PC-3 (cell line): ENCODE data around the gene CACNA1C. TPM values are rescaled to one million over a fixed set of nuclear protein-coding genes. Genes with fewer than 3 reads are reported as not detected.

ENCODE experiments used
- ATAC-seq: fragments of 200-7000 bp; cut with Tn5 transposase; 2 replicates; pipeline ENCODE4 v1.9.1; 2020; ENCODE audit warnings: mild to moderate bottlenecking, moderate library complexity
- BruUV-seq: library from RNA; stranded (reverse); fragments of 400-500 nt; replicated peaks from 2 replicates; lab custom pipeline; 2021; lab: Mats Ljungman, UMichigan
- CTCF ChIA-PET: fragments of 300-600 bp; sonication (Branson Sonifier 250); formaldehyde crosslinking; loops from one replicate; lab custom pipeline; 2022; ENCODE audit warnings: antibody characterized with exemption; lab: Charles Lee
- POLR2A ChIA-PET: fragments of 300-600 bp; sonication (Branson Sonifier 250); formaldehyde crosslinking; loops from one replicate; lab custom pipeline; 2022; ENCODE audit warnings: antibody characterized with exemption; ENCODE audit not compliant: unreplicated experiment; lab: Charles Lee
- DNase-seq: peaks from one replicate; pipeline ENCODE4 v3.0.0-alpha.2; 2015
- H2AFZ ChIP-seq: fragments of 300-600 bp; sonication (generic); 2 replicates; pipeline ENCODE4 v1.6.0; 2016; ENCODE audit warnings: antibody characterized with exemption, low read length
- H3F3A ChIP-seq: fragments of 300-600 bp; sonication (generic); one replicate; pipeline ENCODE4 v1.6.0; 2017; ENCODE audit warnings: antibody characterized with exemption, low read length, control low read depth, mild to moderate bottlenecking; ENCODE audit not compliant: unreplicated experiment
- H3K27ac ChIP-seq: fragments of 300-600 bp; sonication (generic); 2 replicates; pipeline ENCODE4 v1.5.1; 2016; ENCODE audit warnings: mild to moderate bottlenecking, low read length
- H3K27me3 ChIP-seq: fragments of 300-600 bp; sonication (generic); 2 replicates; pipeline ENCODE4 v1.6.1; 2016; ENCODE audit warnings: low read length, mixed read lengths
- H3K36me3 ChIP-seq: fragments of 300-600 bp; sonication (generic); 2 replicates; pipeline ENCODE4 v1.6.1; 2016; ENCODE audit warnings: low read depth, mixed run types, low read length, mixed read lengths
- H3K4me1 ChIP-seq: fragments of 300-600 bp; sonication (generic); 2 replicates; pipeline ENCODE4 v1.5.1; 2016; ENCODE audit warnings: low read length; ENCODE audit not compliant: insufficient read depth
- H3K4me2 ChIP-seq: fragments of 300-600 bp; sonication (generic); 2 replicates; pipeline ENCODE4 v1.6.0; 2016; ENCODE audit warnings: low read length
- H3K4me3 ChIP-seq: fragments of 300-600 bp; sonication (generic); 2 replicates; pipeline ENCODE4 v1.5.1; 2016; ENCODE audit warnings: mild to moderate bottlenecking, low read length, mixed read lengths
- H3K79me2 ChIP-seq: fragments of 300-600 bp; sonication (generic); 2 replicates; pipeline ENCODE4 v1.6.1; 2017; ENCODE audit warnings: low read length, mixed read lengths
- H3K9ac ChIP-seq: fragments of 300-600 bp; sonication (generic); 2 replicates; pipeline ENCODE4 v1.6.0; 2016; ENCODE audit warnings: mild to moderate bottlenecking, low read length
- H3K9me2 ChIP-seq: fragments of 300-600 bp; sonication (generic); replicated peaks from 2 replicates; pipeline ENCODE4 v1.6.1; 2016; ENCODE audit warnings: mixed run types, low read length, mixed read lengths
- H3K9me3 ChIP-seq: fragments of 300-600 bp; sonication (generic); 2 replicates; pipeline ENCODE4 v1.6.1; 2016; ENCODE audit warnings: low read length, mixed read lengths
- H4K20me1 ChIP-seq: fragments of 300-600 bp; sonication (generic); 2 replicates; pipeline ENCODE4 v1.6.1; 2016; ENCODE audit warnings: low read length, mixed read lengths
- EZH2 ChIP-seq: fragments of 300-600 bp; sonication (generic); IDR thresholded peaks from one replicate; pipeline ENCODE4 v1.6.1; 2017; ENCODE audit warnings: antibody characterized with exemption, mild to moderate bottlenecking, low read length; ENCODE audit not compliant: unreplicated experiment
- EZH2phosphoT487 ChIP-seq: fragments of 300-600 bp; sonication (generic); IDR thresholded peaks from 2 replicates; pipeline ENCODE4 v1.6.1; 2018; ENCODE audit warnings: mild to moderate bottlenecking, antibody characterized with exemption, low read length, borderline replicate concordance
- intact Hi-C: fragments of 100-400 bp; cut with micrococcal nuclease; formaldehyde crosslinking; loops from 2 replicates; pipeline ENCODE4 v1.9.0; 2023
- total RNA-seq: library from RNA; depleted of rRNA; stranded (reverse); fragments of >200 nt; gene quantifications from 2 replicates; pipeline ENCODE4 v1.2.3, GENCODE V29; 2014
- TF ChIP-seq, protein P1 (sequence below): fragments of 300-600 bp; sonication (generic); conservative IDR thresholded peaks from 2 replicates; pipeline ENCODE4 v1.5.1; 2017; ENCODE audit warnings: antibody characterized with exemption, low read depth, mild to moderate bottlenecking, low read length

The CACNA1C gene
- total RNA-seq, 1 experiment from 2014 or later: not detected

DNA sequence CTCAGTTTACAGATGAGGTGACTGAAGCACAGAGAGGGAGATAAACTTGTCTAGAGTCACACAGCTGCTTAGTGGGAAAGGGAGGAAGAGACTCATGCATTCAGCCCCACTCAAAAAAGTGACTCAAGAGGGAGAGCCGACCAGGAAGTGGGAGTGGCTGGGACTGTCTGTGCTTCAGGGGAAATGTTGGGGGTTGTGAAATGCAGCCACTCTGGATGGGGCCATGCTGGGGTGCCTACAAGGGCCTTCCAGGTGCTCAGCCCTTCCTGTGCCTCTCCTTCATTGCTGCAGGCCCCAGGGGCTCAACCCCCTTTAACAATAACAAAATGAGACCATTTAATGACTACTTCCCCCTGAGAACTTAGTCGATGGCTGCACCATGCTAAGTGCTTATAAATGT is 41.8 kb downstream of the CACNA1C start:
- TF ChIP-seq EZH2: no peak
- TF ChIP-seq EZH2phosphoT487: no peak
- TF ChIP-seq, protein P1, sequence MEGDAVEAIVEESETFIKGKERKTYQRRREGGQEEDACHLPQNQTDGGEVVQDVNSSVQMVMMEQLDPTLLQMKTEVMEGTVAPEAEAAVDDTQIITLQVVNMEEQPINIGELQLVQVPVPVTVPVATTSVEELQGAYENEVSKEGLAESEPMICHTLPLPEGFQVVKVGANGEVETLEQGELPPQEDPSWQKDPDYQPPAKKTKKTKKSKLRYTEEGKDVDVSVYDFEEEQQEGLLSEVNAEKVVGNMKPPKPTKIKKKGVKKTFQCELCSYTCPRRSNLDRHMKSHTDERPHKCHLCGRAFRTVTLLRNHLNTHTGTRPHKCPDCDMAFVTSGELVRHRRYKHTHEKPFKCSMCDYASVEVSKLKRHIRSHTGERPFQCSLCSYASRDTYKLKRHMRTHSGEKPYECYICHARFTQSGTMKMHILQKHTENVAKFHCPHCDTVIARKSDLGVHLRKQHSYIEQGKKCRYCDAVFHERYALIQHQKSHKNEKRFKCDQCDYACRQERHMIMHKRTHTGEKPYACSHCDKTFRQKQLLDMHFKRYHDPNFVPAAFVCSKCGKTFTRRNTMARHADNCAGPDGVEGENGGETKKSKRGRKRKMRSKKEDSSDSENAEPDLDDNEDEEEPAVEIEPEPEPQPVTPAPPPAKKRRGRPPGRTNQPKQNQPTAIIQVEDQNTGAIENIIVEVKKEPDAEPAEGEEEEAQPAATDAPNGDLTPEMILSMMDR: no peak
- no peak overlapping the region for H3K4me2 ChIP-seq
- peaks cover 50% of the 10 kb centered on the region for H3K27me3 ChIP-seq
- no peak overlapping the region for H3K4me3 ChIP-seq
- DNase-seq (no peak), ATAC-seq (no peak)
- POLR2A ChIA-PET: no interaction called here
- no peaks in the 10 kb centered on the region for H3K9me3 ChIP-seq
- no peak overlapping the region for H3K27ac ChIP-seq
- no peaks in the 10 kb centered on the region for H3F3A ChIP-seq
- BruUV-seq: no TSS peak
- H4K20me1 ChIP-seq: no peaks in the 10 kb centered on the region
- no peak overlapping the region for H2AFZ ChIP-seq
- no peaks in the 10 kb centered on the region for H3K4me1 ChIP-seq
- no peak overlapping the region for H3K9ac ChIP-seq
- no peaks in the 10 kb centered on the region for H3K36me3 ChIP-seq
- H3K79me2 ChIP-seq: no peaks in the 10 kb centered on the region
- no peaks in the 10 kb centered on the region for H3K9me2 ChIP-seq
- intact Hi-C loops: no loop called here
- CTCF ChIA-PET: no interaction called here

- H3K27ac ChIP-seq: no peak overlapping the region
- H3K27me3 ChIP-seq: peaks cover 50% of the 10 kb centered on the region
- TF ChIP-seq EZH2 (no peak), EZH2phosphoT487 (no peak)
- TF ChIP-seq, protein P1: no peak
- no peak overlapping the region for H3K4me3 ChIP-seq
- no peak overlapping the region for H2AFZ ChIP-seq
- H3K9me3 ChIP-seq: no peaks in the 10 kb centered on the region
- H3K4me1 ChIP-seq: no peaks in the 10 kb centered on the region
- CTCF ChIA-PET: no interaction called here
- no peak overlapping the region for H3K4me2 ChIP-seq
- no peak overlapping the region for H3K9ac ChIP-seq
- no peak for ATAC-seq
- no TSS peak for BruUV-seq
- intact Hi-C loops: no loop called here
- H4K20me1 ChIP-seq: no peaks in the 10 kb centered on the region
- H3K79me2 ChIP-seq: no peaks in the 10 kb centered on the region
- POLR2A ChIA-PET: interaction anchor here (0.6 kb wide), 1 partner anchor 662 kb away, joined by 5 read pairs; no protein-coding TSS in a partner anchor
- H3K36me3 ChIP-seq: no peaks in the 10 kb centered on the region
- H3F3A ChIP-seq: no peaks in the 10 kb centered on the region
- DNase-seq: no peak
- H3K9me2 ChIP-seq: no peaks in the 10 kb centered on the region
Observed at GRCh38 chr12:2095878-2096277, 43.1 kb downstream of the CACNA1C start.

GRCh38 chr12:2097617-2098016 is 44.8 kb downstream of the CACNA1C start:
- intact Hi-C loops: no loop called here
- Histone ChIP-seq H3K4me3 (no peak overlapping the region), H3K4me1 (no peaks in the 10 kb centered on the region), H2AFZ (no peak overlapping the region), H3K9me3 (no peaks in the 10 kb centered on the region), H3K9me2 (no peaks in the 10 kb centered on the region), H3K27me3 (peaks cover 35% of the 10 kb centered on the region; the same call in 1 of the 2 replicates), H3K36me3 (no peaks in the 10 kb centered on the region), H4K20me1 (no peaks in the 10 kb centered on the region), H3K79me2 (no peaks in the 10 kb centered on the region), H3K27ac (no peak overlapping the region), H3F3A (no peaks in the 10 kb centered on the region), H3K9ac (no peak overlapping the region), H3K4me2 (no peak overlapping the region)
- ChIA-PET CTCF (no interaction called here), POLR2A (no interaction called here)
- TF ChIP-seq EZH2phosphoT487 (no peak), EZH2 (no peak)
- TF ChIP-seq, protein P1: no peak
- DNase-seq: no peak
- no peak for ATAC-seq
- no TSS peak for BruUV-seq
